Neural crest cell (in vitro differentiated cells): ENCODE measurements around the gene PADI1. TPM values are rescaled to one million over a fixed set of nuclear protein-coding genes. Genes with fewer than 3 reads are reported as not detected.

Experiments used
- DNase-seq: peaks from one replicate; pipeline ENCODE4 v3.0.0; 2021; ENCODE audit warnings: low read depth, mixed read lengths, low spot score
- H3K27ac Mint-ChIP-seq: one replicate; pipeline ENCODE4 v1.8.0; 2021; ENCODE audit warnings: mild to moderate bottlenecking, mixed read lengths; ENCODE audit not compliant: unreplicated experiment
- H3K27me3 Mint-ChIP-seq: 2 replicates; pipeline ENCODE4 v1.8.0; 2021; ENCODE audit warnings: low read depth, mild to moderate bottlenecking, mixed read lengths
- H3K36me3 Mint-ChIP-seq: 2 replicates; pipeline ENCODE4 v1.8.0; 2021; ENCODE audit warnings: low read depth, mild to moderate bottlenecking, mixed read lengths
- H3K4me1 Mint-ChIP-seq: 2 replicates; pipeline ENCODE4 v1.8.0; 2021; ENCODE audit warnings: mixed read lengths
- H3K4me3 Mint-ChIP-seq: one replicate; pipeline ENCODE4 v1.8.0; 2021; ENCODE audit warnings: mild to moderate bottlenecking, mixed read lengths
- H3K9me3 Mint-ChIP-seq: 2 replicates; pipeline ENCODE4 v1.8.0; 2021; ENCODE audit warnings: mixed read lengths
- total RNA-seq: library from RNA; stranded (reverse); gene quantifications from 2 replicates; pipeline ENCODE4 v1.2.1, GENCODE V29; 2021
- TF ChIP-seq, protein P1 (sequence below): fragments of 200-600 bp; sonication (generic); conservative IDR thresholded peaks from 2 replicates; pipeline ENCODE4 v1.5.0; 2021; ENCODE audit warnings: antibody characterized with exemption, mild to moderate bottlenecking

Gene PADI1
- total RNA-seq, 1 donor from 2014 or later, result not detected

DNA sequence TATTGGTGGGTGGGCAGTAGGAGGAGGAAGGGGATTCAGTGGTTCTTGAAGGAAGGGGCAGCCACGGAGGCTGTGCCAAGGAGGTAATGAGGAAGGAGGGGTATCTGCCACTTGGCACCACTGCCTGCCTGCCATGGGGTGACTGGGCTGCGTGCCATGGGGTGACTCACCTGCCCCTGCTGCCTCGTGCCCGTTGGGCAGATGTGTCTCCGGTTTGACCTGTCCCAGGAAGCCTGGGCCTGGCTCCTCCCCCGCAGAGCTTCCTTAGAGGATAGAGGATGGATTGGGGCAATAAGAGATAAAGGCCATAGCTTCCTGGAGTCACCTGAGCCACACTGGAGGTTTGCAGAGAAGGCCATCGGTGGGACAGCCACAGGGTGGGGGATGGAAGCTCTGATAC, 45.7 kb downstream of the PADI1 start:
- Mint-ChIP-seq H3K27ac (no peak overlapping the region), H3K27me3 (no peaks in the 10 kb centered on the region), H3K4me1 (peaks cover 7% of the 10 kb centered on the region), H3K9me3 (no peaks in the 10 kb centered on the region), H3K4me3 (no peak overlapping the region), H3K36me3 (no peaks in the 10 kb centered on the region)
- TF ChIP-seq, protein P1, sequence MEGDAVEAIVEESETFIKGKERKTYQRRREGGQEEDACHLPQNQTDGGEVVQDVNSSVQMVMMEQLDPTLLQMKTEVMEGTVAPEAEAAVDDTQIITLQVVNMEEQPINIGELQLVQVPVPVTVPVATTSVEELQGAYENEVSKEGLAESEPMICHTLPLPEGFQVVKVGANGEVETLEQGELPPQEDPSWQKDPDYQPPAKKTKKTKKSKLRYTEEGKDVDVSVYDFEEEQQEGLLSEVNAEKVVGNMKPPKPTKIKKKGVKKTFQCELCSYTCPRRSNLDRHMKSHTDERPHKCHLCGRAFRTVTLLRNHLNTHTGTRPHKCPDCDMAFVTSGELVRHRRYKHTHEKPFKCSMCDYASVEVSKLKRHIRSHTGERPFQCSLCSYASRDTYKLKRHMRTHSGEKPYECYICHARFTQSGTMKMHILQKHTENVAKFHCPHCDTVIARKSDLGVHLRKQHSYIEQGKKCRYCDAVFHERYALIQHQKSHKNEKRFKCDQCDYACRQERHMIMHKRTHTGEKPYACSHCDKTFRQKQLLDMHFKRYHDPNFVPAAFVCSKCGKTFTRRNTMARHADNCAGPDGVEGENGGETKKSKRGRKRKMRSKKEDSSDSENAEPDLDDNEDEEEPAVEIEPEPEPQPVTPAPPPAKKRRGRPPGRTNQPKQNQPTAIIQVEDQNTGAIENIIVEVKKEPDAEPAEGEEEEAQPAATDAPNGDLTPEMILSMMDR, result no peak
- no peak for DNase-seq

DNA sequence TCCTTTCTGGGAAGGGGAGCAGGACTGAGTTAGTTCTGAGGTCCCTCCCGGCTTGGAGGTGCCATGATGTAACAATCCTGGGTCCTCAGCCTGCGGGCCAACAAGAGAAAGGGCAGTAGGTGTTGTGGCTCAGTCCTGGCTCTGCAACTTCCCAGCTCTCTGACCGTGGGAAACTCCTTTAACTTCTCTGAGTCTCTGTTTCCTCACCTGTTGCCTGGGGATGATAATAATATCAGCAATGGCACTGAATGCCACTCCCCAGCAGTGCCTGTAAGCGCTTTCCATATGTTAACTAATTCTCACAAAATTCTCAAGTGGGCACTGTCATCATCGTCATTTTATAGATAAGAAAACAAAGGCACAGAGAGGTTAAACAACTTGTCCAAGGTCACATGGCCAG, 46.3 kb downstream of the PADI1 start:
- no peak for DNase-seq
- H3K27me3 Mint-ChIP-seq, result no peaks in the 10 kb centered on the region
- TF ChIP-seq, protein P1, result no peak
- no peaks in the 10 kb centered on the region for H3K9me3 Mint-ChIP-seq
- no peak overlapping the region for H3K27ac Mint-ChIP-seq
- peaks cover under 1% of the 10 kb centered on the region for H3K4me1 Mint-ChIP-seq
- no peaks in the 10 kb centered on the region for H3K36me3 Mint-ChIP-seq
- no peak overlapping the region for H3K4me3 Mint-ChIP-seq

DNA sequence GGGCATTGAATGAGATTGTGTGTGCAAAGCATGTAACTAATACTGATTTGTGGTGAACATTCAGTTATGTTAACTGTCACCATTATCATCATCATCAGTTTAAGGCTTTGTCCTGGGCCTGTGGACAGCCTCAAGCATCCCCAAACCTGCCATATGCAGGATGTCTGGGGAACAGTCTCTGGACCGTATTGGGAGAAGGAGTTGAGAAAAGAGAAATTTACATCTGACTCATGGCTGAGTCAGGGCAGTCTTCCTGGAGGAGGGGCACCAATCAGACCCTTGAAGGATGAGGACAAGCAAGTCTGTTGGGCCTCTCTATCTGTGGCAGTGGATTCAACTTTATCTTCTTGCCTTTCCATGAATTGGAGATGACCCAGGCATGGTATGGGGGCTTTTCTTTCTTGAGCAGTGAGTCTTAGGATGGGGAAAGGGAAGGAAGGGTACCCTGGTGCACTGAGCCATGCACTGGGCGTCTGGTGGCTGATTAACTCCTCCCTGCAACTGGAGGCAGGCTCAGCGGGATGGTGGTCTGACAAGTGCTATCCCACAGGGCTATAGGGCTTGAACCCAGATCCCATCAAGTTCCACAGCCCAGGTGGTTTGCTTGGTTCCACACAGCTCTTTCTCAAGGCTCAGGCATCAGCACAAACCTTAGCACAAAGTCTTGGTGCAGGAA, 46.9 kb downstream of the PADI1 start:
- H3K4me3 Mint-ChIP-seq, result no peak overlapping the region
- no peaks in the 10 kb centered on the region for H3K27me3 Mint-ChIP-seq
- no peak for DNase-seq
- TF ChIP-seq, protein P1, result no peak
- no peaks in the 10 kb centered on the region for H3K36me3 Mint-ChIP-seq
- H3K27ac Mint-ChIP-seq, result peak overlapping the region; percentile 68
- no peaks in the 10 kb centered on the region for H3K4me1 Mint-ChIP-seq
- no peaks in the 10 kb centered on the region for H3K9me3 Mint-ChIP-seq

DNA sequence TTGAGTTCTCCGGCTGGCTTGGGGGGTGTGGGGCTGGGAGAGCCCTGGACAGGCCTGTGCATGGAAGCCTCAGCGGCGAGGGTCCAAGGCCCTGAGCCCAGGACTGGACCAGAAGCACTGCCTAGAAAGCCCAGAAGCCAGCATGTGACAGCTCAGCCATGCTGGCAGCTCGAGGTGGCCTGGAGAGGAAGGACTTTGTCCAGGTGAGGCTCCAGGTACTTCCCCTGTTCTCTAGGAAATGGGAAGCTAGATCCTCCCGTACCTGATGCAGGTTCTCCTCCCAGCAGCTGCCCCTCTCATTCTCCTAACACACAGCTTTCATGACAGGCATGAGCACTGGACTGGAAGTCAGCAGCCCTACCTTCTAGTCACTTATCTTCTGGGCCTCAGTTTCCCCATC, 50.4 kb downstream of the PADI1 start:
- TF ChIP-seq, protein P1, result no peak
- Mint-ChIP-seq H3K4me1 (no peaks in the 10 kb centered on the region), H3K4me3 (no peak overlapping the region), H3K9me3 (no peaks in the 10 kb centered on the region), H3K36me3 (no peaks in the 10 kb centered on the region), H3K27ac (no peak overlapping the region), H3K27me3 (no peaks in the 10 kb centered on the region)
- DNase-seq, result no peak

DNA sequence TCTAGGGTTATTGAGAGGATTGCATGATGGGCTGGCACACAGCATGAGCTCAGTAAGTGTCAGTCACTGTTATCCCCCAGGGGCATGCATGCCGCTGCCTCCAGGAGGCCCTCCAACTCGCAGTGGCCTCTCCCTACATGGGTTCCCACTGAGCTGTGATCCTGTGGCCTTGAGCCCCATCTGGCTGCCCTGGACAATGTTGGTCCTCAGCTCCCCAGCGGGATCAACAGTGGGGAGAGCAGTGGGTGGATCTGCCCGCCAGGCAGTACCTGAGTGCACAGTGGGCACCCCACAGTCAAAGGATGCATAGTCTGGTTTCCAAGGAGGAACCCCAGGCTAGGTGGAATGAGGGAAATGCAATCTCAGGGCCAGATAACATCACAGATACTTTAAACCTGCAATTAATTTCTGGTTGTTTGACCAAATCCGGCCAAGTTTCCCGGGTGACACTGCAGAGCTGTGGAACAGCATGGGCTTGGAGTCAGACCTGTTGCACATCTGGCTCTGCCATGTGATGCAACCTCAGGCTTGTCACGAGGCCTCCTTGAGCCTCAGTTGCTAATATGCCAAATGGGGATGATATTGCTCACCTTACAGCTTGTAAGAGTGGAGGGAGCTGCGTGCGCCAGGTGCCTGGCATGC, 53.3 kb downstream of the PADI1 start:
- H3K27ac Mint-ChIP-seq, result no peak overlapping the region
- no peaks in the 10 kb centered on the region for H3K9me3 Mint-ChIP-seq
- H3K4me3 Mint-ChIP-seq, result no peak overlapping the region
- DNase-seq, result no peak
- TF ChIP-seq, protein P1, result no peak
- H3K4me1 Mint-ChIP-seq, result no peaks in the 10 kb centered on the region
- no peaks in the 10 kb centered on the region for H3K36me3 Mint-ChIP-seq
- H3K27me3 Mint-ChIP-seq, result peaks cover 4% of the 10 kb centered on the region
